Iris pigment epithelial cell (primary cell): ENCODE data around the gene ATP11A.
"Not testable (repeated sequence)": the region's sequence is repeated elsewhere in the genome, so short reads cannot be mapped to it uniquely, and the experiment has no call there.

Experiments used
- DNase-seq: peaks from one replicate; pipeline ENCODE4 v3.0.0-alpha.2; 2011; ENCODE audit warnings: low read depth

ATP11A gene

GRCh38 chr13:112670864-112671263 is 19.0 kb upstream of the ATP11A start:
- no peak for DNase-seq

GRCh38 chr13:112671359-112671758 is 18.5 kb upstream of the ATP11A start:
- DNase-seq: no peak

- no peak for DNase-seq
Observed at GRCh38 chr13:112672651-112673284, 17.1 kb upstream of the ATP11A start.

GRCh38 chr13:112674412-112675365 is 15.1 kb upstream of the ATP11A start:
- no peak for DNase-seq

- DNase-seq: no peak
Observed at GRCh38 chr13:112675366-112675756, 14.5 kb upstream of the ATP11A start.

- DNase-seq: not testable (repeated sequence)
Observed at GRCh38 chr13:112677421-112677962, 12.3 kb upstream of the ATP11A start.

GRCh38 chr13:112679381-112679780 is 10.5 kb upstream of the ATP11A start:
- no peak for DNase-seq

- no peak for DNase-seq
Observed at GRCh38 chr13:112679932-112680677, 9.7 kb upstream of the ATP11A start.

- DNase-seq: no peak
Observed at GRCh38 chr13:112680741-112681360, 9.0 kb upstream of the ATP11A start.

- DNase-seq: no peak
Observed at GRCh38 chr13:112683581-112683980, 6.3 kb upstream of the ATP11A start.

GRCh38 chr13:112684071-112684845 is 5.6 kb upstream of the ATP11A start:
- DNase-seq: no peak

- DNase-seq: not testable (repeated sequence)
Observed at GRCh38 chr13:112685189-112685805, 4.5 kb upstream of the ATP11A start.

- no peak for DNase-seq
Observed at GRCh38 chr13:112685896-112686295, 3.9 kb upstream of the ATP11A start.

GRCh38 chr13:112686364-112686763 is 3.5 kb upstream of the ATP11A start:
- no peak for DNase-seq

- DNase-seq: no peak
Observed at GRCh38 chr13:112686987-112687386, 2.9 kb upstream of the ATP11A start.

- no peak for DNase-seq
Observed at GRCh38 chr13:112687836-112688559, 1.8 kb upstream of the ATP11A start.

- DNase-seq: peak; percentile 33
Observed at GRCh38 chr13:112688560-112689302, 1.1 kb upstream of the ATP11A start.

- peak; percentile 40 for DNase-seq
Observed at GRCh38 chr13:112690283-112690929, 568 bp downstream of the ATP11A start.

- DNase-seq: no peak
Observed at GRCh38 chr13:112692104-112692503, 2.3 kb downstream of the ATP11A start.
